IMR-90 (cell line): ENCODE measurements around the gene KDM1A. TPM values are rescaled to one million over a fixed set of nuclear protein-coding genes. Genes with fewer than 3 reads are reported as not detected.

Experiments
- ATAC-seq: fragments of 200-7000 bp; cut with Tn5 transposase; 2 replicates; pipeline ENCODE4 v1.9.1; 2020; ENCODE audit warnings: low read depth, mild to moderate bottlenecking, moderate library complexity
- BruUV-seq: library from RNA; stranded (reverse); fragments of 400-500 nt; replicated peaks from 2 replicates; lab custom pipeline; 2021; lab: Mats Ljungman, UMichigan
- CTCF ChIA-PET: fragments of 300-600 bp; formaldehyde crosslinking; extraction: SDS; loops from one replicate; lab custom pipeline; 2021; ENCODE audit warnings: antibody characterized with exemption; lab: Yijun Ruan, JAX
- POLR2A ChIA-PET: fragments of 300-600 bp; sonication (Branson Sonifier 250); formaldehyde crosslinking; loops from one replicate; lab custom pipeline; 2022; ENCODE audit warnings: antibody characterized with exemption; ENCODE audit not compliant: unreplicated experiment; lab: Charles Lee
- DNase-seq: peaks from one replicate; pipeline ENCODE4 v3.0.0; 2013
- H2AFZ ChIP-seq: replicated peaks from 2 replicates; pipeline ENCODE3; 2013; ENCODE audit warnings: low read length, mild to moderate bottlenecking; ENCODE audit not compliant: poor library complexity
- H2AK5ac ChIP-seq: 2 replicates; pipeline ENCODE4 v1.6.1; 2013; ENCODE audit warnings: low read depth, low read length, inconsistent platforms
- H2AK9ac ChIP-seq: replicated peaks from 2 replicates; pipeline ENCODE3; 2013; ENCODE audit warnings: mild to moderate bottlenecking, low read depth, low read length, moderate library complexity; ENCODE audit not compliant: poor library complexity
- H2BK120ac ChIP-seq: 2 replicates; pipeline ENCODE4 v1.6.1; 2013; ENCODE audit warnings: low read depth, low read length, inconsistent platforms
- H2BK15ac ChIP-seq: 3 replicates; pipeline ENCODE4 v1.6.1; 2013; ENCODE audit warnings: low read depth, low read length, inconsistent platforms
- H2BK20ac ChIP-seq: 2 replicates; pipeline ENCODE4 v1.6.1; 2013; ENCODE audit warnings: low read depth, mild to moderate bottlenecking, inconsistent platforms, low read length, moderate library complexity
- H2BK5ac ChIP-seq: 2 replicates; pipeline ENCODE4 v1.6.1; 2013; ENCODE audit warnings: mild to moderate bottlenecking, low read depth, low read length, inconsistent platforms; ENCODE audit not compliant: poor library complexity, severe bottlenecking
- H3K14ac ChIP-seq: replicated peaks from 2 replicates; pipeline ENCODE4 v1.6.1; 2013; ENCODE audit warnings: low read depth, low read length, inconsistent platforms
- H3K18ac ChIP-seq: 2 replicates; pipeline ENCODE4 v1.6.1; 2013; ENCODE audit warnings: low read depth, low read length, control low read depth
- H3K23ac ChIP-seq: 2 replicates; pipeline ENCODE4 v1.6.1; 2013; ENCODE audit warnings: low read depth, low read length, inconsistent platforms
- H3K27ac ChIP-seq: 2 replicates; pipeline ENCODE4 v1.5.1; 2013; ENCODE audit warnings: mild to moderate bottlenecking, control low read depth, low read length; ENCODE audit not compliant: insufficient read depth
- H3K27me3 ChIP-seq: 2 replicates; pipeline ENCODE4 v1.6.1; 2013; ENCODE audit warnings: low read length; ENCODE audit not compliant: control insufficient read depth, insufficient read depth
- H3K36me3 ChIP-seq: 2 replicates; pipeline ENCODE4 v1.6.1; 2013; ENCODE audit warnings: low read length, mixed read lengths; ENCODE audit not compliant: control insufficient read depth, insufficient read depth
- H3K4ac ChIP-seq: 2 replicates; pipeline ENCODE4 v1.6.1; 2013; ENCODE audit warnings: low read depth, low read length, inconsistent platforms
- H3K4me1 ChIP-seq: 2 replicates; pipeline ENCODE4 v1.6.1; 2013; ENCODE audit warnings: low read length, mixed read lengths; ENCODE audit not compliant: control insufficient read depth, insufficient read depth
- H3K4me2 ChIP-seq: 2 replicates; pipeline ENCODE4 v1.6.1; 2013; ENCODE audit warnings: low read depth, mild to moderate bottlenecking, control low read depth, low read length, moderate library complexity
- H3K4me3 ChIP-seq: 2 replicates; pipeline ENCODE4 v1.5.1; 2013; ENCODE audit warnings: low read depth, mild to moderate bottlenecking, control low read depth, low read length, moderate library complexity; ENCODE audit not compliant: insufficient read depth
- H3K56ac ChIP-seq: 2 replicates; pipeline ENCODE4 v1.6.1; 2013; ENCODE audit warnings: low read length, inconsistent platforms; ENCODE audit not compliant: insufficient read depth; ENCODE audit errors: extremely low read depth
- H3K79me1 ChIP-seq, 2 experiments: 2 replicates each; pipeline ENCODE4 v1.6.1; 2013; ENCODE audit warnings: low read length in 2 of 2, inconsistent platforms in 1 of 2, low read depth in 1 of 2
- H3K9ac ChIP-seq: 2 replicates; pipeline ENCODE4 v1.6.1; 2013; ENCODE audit warnings: low read depth, low read length, control low read depth
- H3K9me1 ChIP-seq: 2 replicates; pipeline ENCODE4 v1.6.1; 2013; ENCODE audit warnings: low read length, inconsistent platforms; ENCODE audit not compliant: insufficient read depth
- H3K9me3 ChIP-seq: 2 replicates; pipeline ENCODE4 v1.6.1; 2013; ENCODE audit warnings: low read length; ENCODE audit not compliant: control insufficient read depth, insufficient read depth
- H4K20me1 ChIP-seq: 2 replicates; pipeline ENCODE4 v1.6.1; 2013; ENCODE audit warnings: low read length, inconsistent platforms; ENCODE audit not compliant: insufficient read depth
- H4K5ac ChIP-seq: 2 replicates; pipeline ENCODE4 v1.6.1; 2013; ENCODE audit warnings: mild to moderate bottlenecking, low read depth, low read length, control low read depth
- H4K8ac ChIP-seq, 2 experiments: 2 replicates each; pipeline ENCODE4 v1.6.1; 2013; ENCODE audit warnings: low read depth in 2 of 2, low read length in 2 of 2, control low read depth in 1 of 2, inconsistent platforms in 1 of 2
- H4K91ac ChIP-seq: 2 replicates; pipeline ENCODE4 v1.6.1; 2013; ENCODE audit warnings: low read depth, low read length, inconsistent platforms; ENCODE audit not compliant: insufficient read depth
- BHLHE40 ChIP-seq: fragments of 150-350 bp; IDR thresholded peaks from 2 replicates; pipeline ENCODE4 v1.6.1; 2016; ENCODE audit warnings: mild to moderate bottlenecking, low read depth, low read length
- CEBPB ChIP-seq: IDR thresholded peaks from 2 replicates; pipeline ENCODE4 v1.6.1; 2012; ENCODE audit warnings: low read depth, low read length, improper control_type of control experiment
- CHD1 ChIP-seq: IDR thresholded peaks from 2 replicates; pipeline ENCODE4 v1.6.1; 2012; ENCODE audit warnings: low read depth, low read length, improper control_type of control experiment
- CTCF ChIP-seq: conservative IDR thresholded peaks from 2 replicates; pipeline ENCODE4 v1.5.1; 2012; ENCODE audit warnings: mild to moderate bottlenecking, low read depth, low read length, improper control_type of control experiment
- ELK1 ChIP-seq: fragments of 150-350 bp; IDR thresholded peaks from 2 replicates; pipeline ENCODE4 v1.6.1; 2016; ENCODE audit warnings: low read depth, mild to moderate bottlenecking, low read length, moderate library complexity, borderline replicate concordance
- FOS ChIP-seq: fragments of 150-350 bp; IDR thresholded peaks from 2 replicates; pipeline ENCODE4 v1.6.1; 2016; ENCODE audit warnings: low read depth, low read length
- MAFK ChIP-seq: IDR thresholded peaks from 2 replicates; pipeline ENCODE4 v1.6.1; 2012; ENCODE audit warnings: low read depth, low read length, improper control_type of control experiment
- MAZ ChIP-seq: IDR thresholded peaks from 2 replicates; pipeline ENCODE4 v1.6.1; 2012; ENCODE audit warnings: low read depth, mild to moderate bottlenecking, low read length, improper control_type of control experiment, moderate library complexity, borderline replicate concordance
- MXI1 ChIP-seq: IDR thresholded peaks from 2 replicates; pipeline ENCODE4 v1.6.1; 2012; ENCODE audit warnings: low read depth, mild to moderate bottlenecking, low read length, moderate library complexity, borderline replicate concordance
- NFE2L2 ChIP-seq: fragments of 150-350 bp; IDR thresholded peaks from 2 replicates; pipeline ENCODE4 v1.6.1; 2016; ENCODE audit warnings: low read depth, mild to moderate bottlenecking, low read length
- POLR2A ChIP-seq: IDR thresholded peaks from 2 replicates; pipeline ENCODE4 v1.6.1; 2012; ENCODE audit warnings: mild to moderate bottlenecking, low read depth, low read length
- RAD21 ChIP-seq: IDR thresholded peaks from 2 replicates; pipeline ENCODE4 v1.6.1; 2012; ENCODE audit warnings: low read length, improper control_type of control experiment
- RCOR1 ChIP-seq: IDR thresholded peaks from 2 replicates; pipeline ENCODE4 v1.6.1; 2012; ENCODE audit warnings: mild to moderate bottlenecking, low read length, improper control_type of control experiment; ENCODE audit not compliant: insufficient replicate concordance
- RFX5 ChIP-seq: IDR thresholded peaks from 2 replicates; pipeline ENCODE4 v1.8.0; 2012; ENCODE audit warnings: low read depth, mild to moderate bottlenecking, low read length, moderate library complexity
- SMC3 ChIP-seq: fragments of 150-350 bp; IDR thresholded peaks from 2 replicates; pipeline ENCODE4 v1.6.1; 2016; ENCODE audit warnings: low read depth, mild to moderate bottlenecking, antibody characterized with exemption, low read length, moderate library complexity
- USF2 ChIP-seq: fragments of 150-350 bp; IDR thresholded peaks from 2 replicates; pipeline ENCODE4 v1.6.1; 2017; ENCODE audit warnings: mild to moderate bottlenecking, antibody characterized with exemption, low read length, low read depth
- WGBS, 2 experiments: methylation state at CpG; one replicate each; pipeline versions ENCODE4 v1.1.5 to v1.1.7; 2013; ENCODE audit warnings: missing lambda C conversion rate in 2 of 2; ENCODE audit not compliant: insufficient read length in 1 of 2; ENCODE audit errors: extremely low coverage in 2 of 2; 5-methylcytosine and 5-hydroxymethylcytosine counted together
- dilution Hi-C: fragments of 300-500 bp; cut with HindIII; formaldehyde crosslinking; loops from one replicate; pipeline ENCODE4 v1.14.3; 2018; ENCODE audit warnings: low sequenced_read_pairs; ENCODE audit not compliant: unreplicated experiment
- in situ Hi-C: fragments of 300-500 bp; cut with MboI; formaldehyde crosslinking; loops from 3 replicates; pipeline ENCODE4 v1.14.3; 2019; ENCODE audit warnings: low sequenced_read_pairs, inconsistent platforms, mixed read lengths
- intact Hi-C: fragments of 100-400 bp; cut with micrococcal nuclease; formaldehyde crosslinking; loops from 2 replicates; pipeline ENCODE4 v1.10.0; 2022
- polyA plus RNA-seq, 3 experiments: library from polyadenylated mRNA; depleted of rRNA; stranded (reverse); fragments of >200 nt; gene quantifications; 2 replicates each; pipeline ENCODE4 v1.2.3, GENCODE V29; 2012; ENCODE audit warnings: low replicate concordance in 1 of 3
- total RNA-seq: library from RNA; depleted of rRNA; stranded (reverse); fragments of >200 nt; gene quantifications from 2 replicates; pipeline ENCODE4 v1.2.3, GENCODE V29; 2012

The KDM1A gene
- total and polyA plus RNA-seq, 2 of the 4 experiments (the other 2 are of a cell fraction) = 58.7 to 104 TPM

GRCh38 chr1:23051290-23051909 is 32.1 kb downstream of the KDM1A start:
- no peak overlapping the region for H3K14ac ChIP-seq
- H2AFZ ChIP-seq = no peak overlapping the region
- H2BK120ac ChIP-seq = no peak overlapping the region
- H3K9me3 ChIP-seq = no peaks in the 10 kb centered on the region
- peaks cover 23 to 39% of the 10 kb centered on the region in 2 experiments for H3K79me1 ChIP-seq
- H4K5ac ChIP-seq = no peak overlapping the region
- no peaks in the 10 kb centered on the region; the same call in 1 of the 2 replicates for H4K20me1 ChIP-seq
- ATAC-seq = no peak
- no peaks in the 10 kb centered on the region for H3K27me3 ChIP-seq
- no TSS peak for BruUV-seq
- H3K27ac ChIP-seq = no peak overlapping the region
- H3K9ac ChIP-seq = no peak overlapping the region
- POLR2A ChIA-PET = no interaction called here
- DNase-seq = no peak
- H2AK5ac ChIP-seq = no peak overlapping the region
- no peak overlapping the region for H3K23ac ChIP-seq
- H2BK15ac ChIP-seq = no peak overlapping the region
- 100% methylated on average over 2 of the region's 4 CpGs; no CpG with 5 or more reads in 1 of the 2 experiments for WGBS, 2 experiments
- H4K8ac ChIP-seq = no peak overlapping the region
- in situ Hi-C loops = no loop called here
- TF ChIP-seq MAZ (no peak), CTCF (no peak), FOS (no peak), USF2 (no peak), SMC3 (no peak), CHD1 (no peak), RAD21 (no peak), RCOR1 (no peak), ELK1 (no peak), RFX5 (no peak), BHLHE40 (no peak), MXI1 (no peak), POLR2A (no peak), MAFK (no peak), NFE2L2 (no peak), CEBPB (no peak)
- no peak overlapping the region for H3K4me3 ChIP-seq
- peaks cover 18% of the 10 kb centered on the region for H3K36me3 ChIP-seq
- CTCF ChIA-PET = no interaction called here
- H3K4ac ChIP-seq = no peak overlapping the region
- H3K4me1 ChIP-seq = 0 out of 2 replicates have a peak, but pooled peaks cover 3% of the 10 kb centered on the region
- H3K56ac ChIP-seq = no peak overlapping the region
- no peak overlapping the region for H2BK5ac ChIP-seq
- intact Hi-C loops = no loop called here
- no peak overlapping the region for H2BK20ac ChIP-seq
- no peak overlapping the region for H4K91ac ChIP-seq
- no peak overlapping the region for H2AK9ac ChIP-seq
- H3K4me2 ChIP-seq = no peak overlapping the region
- dilution Hi-C loops = no loop called here
- H3K9me1 ChIP-seq = peaks cover 8% of the 10 kb centered on the region; the same call in 1 of the 2 replicates
- H3K18ac ChIP-seq = no peak overlapping the region
